ENCODE data around the gene TMEM37. TPM values are rescaled to one million over a fixed set of nuclear protein-coding genes. Genes with fewer than 3 reads are reported as not detected.

The TMEM37 gene
- total RNA-seq, 1 donor from 2014 or later = not detected

- no peak for DNase-seq (ENCODE audit: low read depth)
Observed at GRCh38 chr2:119421741-119422140, 9.9 kb upstream of the TMEM37 start.

GRCh38 chr2:119422360-119423107 lies 9.1 kb upstream of the TMEM37 start:
- no peaks in the 10 kb centered on the region for H3K36me3 ChIP-seq (ENCODE audit: control insufficient read depth, insufficient read depth, low read length)
- no peak overlapping the region for H3K4me3 ChIP-seq (ENCODE audit: low read depth, low read length)
- FAIRE-seq (no peak), DNase-seq (ENCODE audit: low read depth) (no peak)
- TF ChIP-seq, protein P1, sequence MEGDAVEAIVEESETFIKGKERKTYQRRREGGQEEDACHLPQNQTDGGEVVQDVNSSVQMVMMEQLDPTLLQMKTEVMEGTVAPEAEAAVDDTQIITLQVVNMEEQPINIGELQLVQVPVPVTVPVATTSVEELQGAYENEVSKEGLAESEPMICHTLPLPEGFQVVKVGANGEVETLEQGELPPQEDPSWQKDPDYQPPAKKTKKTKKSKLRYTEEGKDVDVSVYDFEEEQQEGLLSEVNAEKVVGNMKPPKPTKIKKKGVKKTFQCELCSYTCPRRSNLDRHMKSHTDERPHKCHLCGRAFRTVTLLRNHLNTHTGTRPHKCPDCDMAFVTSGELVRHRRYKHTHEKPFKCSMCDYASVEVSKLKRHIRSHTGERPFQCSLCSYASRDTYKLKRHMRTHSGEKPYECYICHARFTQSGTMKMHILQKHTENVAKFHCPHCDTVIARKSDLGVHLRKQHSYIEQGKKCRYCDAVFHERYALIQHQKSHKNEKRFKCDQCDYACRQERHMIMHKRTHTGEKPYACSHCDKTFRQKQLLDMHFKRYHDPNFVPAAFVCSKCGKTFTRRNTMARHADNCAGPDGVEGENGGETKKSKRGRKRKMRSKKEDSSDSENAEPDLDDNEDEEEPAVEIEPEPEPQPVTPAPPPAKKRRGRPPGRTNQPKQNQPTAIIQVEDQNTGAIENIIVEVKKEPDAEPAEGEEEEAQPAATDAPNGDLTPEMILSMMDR (IDR thresholded peaks at IDR 0.05; ENCODE audit: insufficient read depth, low read length, severe bottlenecking) = no peak
- peaks cover 12% of the 10 kb centered on the region for H3K27me3 ChIP-seq (ENCODE audit: control insufficient read depth, insufficient read depth, low read length)

More at GRCh38 chr2:119421741-119422140, 9.9 kb upstream of the TMEM37 start:
- TF ChIP-seq, protein P1 (IDR thresholded peaks at IDR 0.05; ENCODE audit: insufficient read depth, low read length, severe bottlenecking) = no peak
- Histone ChIP-seq H3K4me3 (ENCODE audit: low read depth, low read length) (no peak overlapping the region), H3K27me3 (ENCODE audit: control insufficient read depth, insufficient read depth, low read length) (peaks cover 9% of the 10 kb centered on the region), H3K36me3 (ENCODE audit: control insufficient read depth, insufficient read depth, low read length) (no peaks in the 10 kb centered on the region)
- no peak for FAIRE-seq

- FAIRE-seq (no peak), DNase-seq (ENCODE audit: low read depth) (peak; percentile 38)
- peaks cover 13% of the 10 kb centered on the region for H3K27me3 ChIP-seq (ENCODE audit: control insufficient read depth, insufficient read depth, low read length)
- no peaks in the 10 kb centered on the region for H3K36me3 ChIP-seq (ENCODE audit: control insufficient read depth, insufficient read depth, low read length)
- no peak overlapping the region for H3K4me3 ChIP-seq (ENCODE audit: low read depth, low read length)
- TF ChIP-seq, protein P1 (IDR thresholded peaks at IDR 0.05; ENCODE audit: insufficient read depth, low read length, severe bottlenecking) = no peak
Observed at GRCh38 chr2:119423108-119423444, 8.6 kb upstream of the TMEM37 start.

DNA sequence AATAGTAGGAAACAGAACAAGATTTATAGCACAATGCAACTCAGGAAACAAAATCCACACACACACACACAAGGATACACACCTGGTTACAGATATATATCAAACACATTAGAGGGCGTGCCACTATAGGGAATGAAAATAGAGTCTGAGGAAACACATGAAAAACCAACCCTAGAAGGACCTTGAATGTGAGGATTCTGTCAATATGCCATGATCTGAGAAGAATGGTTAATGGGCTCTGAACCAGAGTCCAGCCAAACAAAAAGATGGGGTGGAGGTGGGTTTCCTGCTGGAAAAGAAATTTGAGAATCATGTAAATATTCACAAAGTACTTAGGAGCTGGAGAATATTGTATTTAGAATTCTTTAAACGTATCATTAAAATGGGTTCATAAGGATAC lies 7.8 kb upstream of the TMEM37 start:
- TF ChIP-seq, protein P1 (IDR thresholded peaks at IDR 0.05; ENCODE audit: insufficient read depth, low read length, severe bottlenecking) = no peak
- Histone ChIP-seq H3K27me3 (ENCODE audit: control insufficient read depth, insufficient read depth, low read length) (peaks cover 18% of the 10 kb centered on the region), H3K36me3 (ENCODE audit: control insufficient read depth, insufficient read depth, low read length) (no peaks in the 10 kb centered on the region), H3K4me3 (ENCODE audit: low read depth, low read length) (no peak overlapping the region)
- DNase-seq (ENCODE audit: low read depth) (no peak), FAIRE-seq (no peak)

GRCh38 chr2:119424284-119425118 lies 7.2 kb upstream of the TMEM37 start:
- FAIRE-seq = no peak

More at GRCh38 chr2:119424284-119425118, 7.2 kb upstream of the TMEM37 start:
- TF ChIP-seq, protein P1 (IDR thresholded peaks at IDR 0.05; ENCODE audit: insufficient read depth, low read length, severe bottlenecking) = no peak
- peaks cover 21% of the 10 kb centered on the region for H3K27me3 ChIP-seq (ENCODE audit: control insufficient read depth, insufficient read depth, low read length)
- H3K4me3 ChIP-seq (ENCODE audit: low read depth, low read length) = no peak overlapping the region
- no peak for DNase-seq (ENCODE audit: low read depth)
- no peaks in the 10 kb centered on the region for H3K36me3 ChIP-seq (ENCODE audit: control insufficient read depth, insufficient read depth, low read length)
